ENCODE data around the gene MYPOP.

DNA sequence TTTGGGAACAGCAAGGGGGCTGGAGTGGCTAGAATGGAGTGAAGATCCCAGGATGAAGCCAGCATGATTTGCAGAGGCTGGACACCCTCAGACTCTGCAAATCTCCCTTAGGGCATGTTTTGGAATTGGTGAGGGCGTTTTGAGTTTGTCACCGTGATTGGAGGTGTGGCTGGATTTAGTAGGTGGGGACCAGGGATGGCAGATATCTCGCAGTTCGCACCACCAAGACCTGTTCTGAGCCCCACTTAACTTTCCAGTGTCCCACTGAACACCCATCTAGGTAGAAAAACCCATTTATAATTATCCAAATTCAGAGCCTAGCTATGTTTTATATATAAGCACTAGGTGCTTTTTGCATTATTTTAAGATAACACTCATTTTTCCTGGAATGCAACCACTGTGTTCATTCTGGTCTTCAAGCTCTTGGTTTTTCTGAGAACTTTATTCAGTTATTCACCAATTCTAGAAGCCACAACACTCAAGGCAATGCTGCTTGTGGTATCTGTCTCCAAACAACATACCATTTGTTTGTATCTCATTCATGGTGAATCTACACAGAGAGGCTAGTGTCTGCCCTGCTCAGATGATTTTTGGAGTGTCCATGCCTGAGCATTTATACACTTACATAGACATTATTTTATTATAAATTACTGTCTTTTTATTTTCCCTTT, 15.1 kb upstream of the MYPOP start:
- TF ChIP-seq CTCF (IDR thresholded peaks at IDR 0.05), result no peak
- TF ChIP-seq POLR2A (IDR thresholded peaks at IDR 0.05), result no peak

Data from heart left ventricle (tissue), 13 donors.